HG02973 (cell line): ENCODE results near the gene MCCC1.
"Not testable (repeated sequence)": the region's sequence is repeated elsewhere in the genome, so short reads cannot be mapped to it uniquely, and the experiment has no call there.

Experiments
- ATAC-seq: cut with Tn5 transposase; IDR thresholded peaks from one replicate; pipeline ENCODE4 v1.9.1; 2021; ENCODE audit warnings: moderate library complexity; ENCODE audit not compliant: unreplicated experiment

The MCCC1 gene

GRCh38 chr3:183099026-183099837 is at the start of gene MCCC1:
Gene MCCC1, minus strand, starts transcription at chr3:183099496. Its CDS starts 56 bp downstream, at chr3:183099440.
- ATAC-seq, result peak; percentile 99

GRCh38 chr3:183148056-183148455 is 48.8 kb upstream of the MCCC1 start:
- ATAC-seq, result no peak

GRCh38 chr3:183144363-183144762 is 45.1 kb upstream of the MCCC1 start:
- ATAC-seq, result no peak

- no peak for ATAC-seq
Measured at GRCh38 chr3:183142199-183142598, 42.9 kb upstream of the MCCC1 start.

- ATAC-seq, result no peak
Measured at GRCh38 chr3:183134844-183135243, 35.5 kb upstream of the MCCC1 start.

- ATAC-seq, result no peak
Measured at GRCh38 chr3:183132409-183132808, 33.1 kb upstream of the MCCC1 start.

GRCh38 chr3:183131735-183132134 is 32.4 kb upstream of the MCCC1 start:
- ATAC-seq, result no peak

GRCh38 chr3:183131186-183131725 is 32.0 kb upstream of the MCCC1 start:
- ATAC-seq, result no peak

- no peak for ATAC-seq
Measured at GRCh38 chr3:183129243-183129642, 29.9 kb upstream of the MCCC1 start.

GRCh38 chr3:183128709-183129108 is 29.4 kb upstream of the MCCC1 start:
- no peak for ATAC-seq

GRCh38 chr3:183123891-183124290 is 24.6 kb upstream of the MCCC1 start:
- ATAC-seq, result no peak

- no peak for ATAC-seq
Measured at GRCh38 chr3:183122257-183122932, 23.1 kb upstream of the MCCC1 start.

GRCh38 chr3:183120538-183121215 is 21.4 kb upstream of the MCCC1 start:
- no peak for ATAC-seq

GRCh38 chr3:183117056-183117455 is 17.8 kb upstream of the MCCC1 start:
- no peak for ATAC-seq

GRCh38 chr3:183116025-183116614 is 16.8 kb upstream of the MCCC1 start:
- ATAC-seq, result peak; percentile 82

- ATAC-seq, result no peak
Measured at GRCh38 chr3:183114384-183115178, 15.3 kb upstream of the MCCC1 start.

GRCh38 chr3:183109847-183110246 is 10.6 kb upstream of the MCCC1 start:
- ATAC-seq, result not testable (repeated sequence)

- no peak for ATAC-seq
Measured at GRCh38 chr3:183108470-183108869, 9.2 kb upstream of the MCCC1 start.

GRCh38 chr3:183108001-183108449 is 8.7 kb upstream of the MCCC1 start:
- ATAC-seq, result no peak

GRCh38 chr3:183107372-183107771 is 8.1 kb upstream of the MCCC1 start:
- not testable (repeated sequence) for ATAC-seq
